ENCODE data around the gene ELOVL4.

ELOVL4 gene

DNA sequence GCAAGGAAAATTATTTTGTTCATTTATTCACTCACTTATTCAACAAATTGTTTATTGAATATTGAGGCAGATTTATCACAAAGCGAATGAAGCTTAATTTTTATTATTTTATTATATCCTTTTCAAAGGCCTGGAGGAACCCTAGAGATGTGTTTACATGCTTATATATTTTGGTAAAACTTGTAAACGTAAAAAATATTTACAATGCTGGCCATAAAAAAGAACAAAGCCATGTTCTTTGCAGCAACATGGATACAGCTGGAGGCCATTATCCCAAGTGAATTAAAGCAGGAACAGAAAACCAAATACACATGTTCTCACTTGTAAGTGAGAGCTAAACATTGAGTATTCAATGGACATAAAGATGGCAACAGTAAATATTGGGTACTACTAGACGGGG is 58.8 kb downstream of the ELOVL4 start:
- no peak overlapping the region for H2AFZ ChIP-seq (ENCODE audit: low read depth, low read length)
- no peaks in the 10 kb centered on the region for H3K36me3 ChIP-seq (replicated peaks; ENCODE audit: low read depth, low read length)
- no peak overlapping the region for H3K27ac ChIP-seq (ENCODE audit: low read length)
- no peak overlapping the region for H3K9ac ChIP-seq (ENCODE audit: low read length)
- H3K9me3 ChIP-seq (ENCODE audit: insufficient read depth, low read length): no peaks in the 10 kb centered on the region
- no peaks in the 10 kb centered on the region for H3K4me1 ChIP-seq (ENCODE audit: low read length)
- no peaks in the 10 kb centered on the region for H4K20me1 ChIP-seq (ENCODE audit: insufficient read depth, low read length)
- H3K79me2 ChIP-seq (ENCODE audit: low read length): no peaks in the 10 kb centered on the region
- no peak overlapping the region for H3K4me2 ChIP-seq (ENCODE audit: low read length)
- no peak overlapping the region for H3K4me3 ChIP-seq (ENCODE audit: low read length)
- TF ChIP-seq EZH2phosphoT487 (IDR thresholded peaks at IDR 0.05; ENCODE audit: low read depth): no peak
- TF ChIP-seq, protein P1, sequence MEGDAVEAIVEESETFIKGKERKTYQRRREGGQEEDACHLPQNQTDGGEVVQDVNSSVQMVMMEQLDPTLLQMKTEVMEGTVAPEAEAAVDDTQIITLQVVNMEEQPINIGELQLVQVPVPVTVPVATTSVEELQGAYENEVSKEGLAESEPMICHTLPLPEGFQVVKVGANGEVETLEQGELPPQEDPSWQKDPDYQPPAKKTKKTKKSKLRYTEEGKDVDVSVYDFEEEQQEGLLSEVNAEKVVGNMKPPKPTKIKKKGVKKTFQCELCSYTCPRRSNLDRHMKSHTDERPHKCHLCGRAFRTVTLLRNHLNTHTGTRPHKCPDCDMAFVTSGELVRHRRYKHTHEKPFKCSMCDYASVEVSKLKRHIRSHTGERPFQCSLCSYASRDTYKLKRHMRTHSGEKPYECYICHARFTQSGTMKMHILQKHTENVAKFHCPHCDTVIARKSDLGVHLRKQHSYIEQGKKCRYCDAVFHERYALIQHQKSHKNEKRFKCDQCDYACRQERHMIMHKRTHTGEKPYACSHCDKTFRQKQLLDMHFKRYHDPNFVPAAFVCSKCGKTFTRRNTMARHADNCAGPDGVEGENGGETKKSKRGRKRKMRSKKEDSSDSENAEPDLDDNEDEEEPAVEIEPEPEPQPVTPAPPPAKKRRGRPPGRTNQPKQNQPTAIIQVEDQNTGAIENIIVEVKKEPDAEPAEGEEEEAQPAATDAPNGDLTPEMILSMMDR (IDR thresholded peaks at IDR 0.05; ENCODE audit: low read depth, low read length): no peak
- H3K27me3 ChIP-seq (ENCODE audit: low read depth, low read length): no peaks in the 10 kb centered on the region

DNA sequence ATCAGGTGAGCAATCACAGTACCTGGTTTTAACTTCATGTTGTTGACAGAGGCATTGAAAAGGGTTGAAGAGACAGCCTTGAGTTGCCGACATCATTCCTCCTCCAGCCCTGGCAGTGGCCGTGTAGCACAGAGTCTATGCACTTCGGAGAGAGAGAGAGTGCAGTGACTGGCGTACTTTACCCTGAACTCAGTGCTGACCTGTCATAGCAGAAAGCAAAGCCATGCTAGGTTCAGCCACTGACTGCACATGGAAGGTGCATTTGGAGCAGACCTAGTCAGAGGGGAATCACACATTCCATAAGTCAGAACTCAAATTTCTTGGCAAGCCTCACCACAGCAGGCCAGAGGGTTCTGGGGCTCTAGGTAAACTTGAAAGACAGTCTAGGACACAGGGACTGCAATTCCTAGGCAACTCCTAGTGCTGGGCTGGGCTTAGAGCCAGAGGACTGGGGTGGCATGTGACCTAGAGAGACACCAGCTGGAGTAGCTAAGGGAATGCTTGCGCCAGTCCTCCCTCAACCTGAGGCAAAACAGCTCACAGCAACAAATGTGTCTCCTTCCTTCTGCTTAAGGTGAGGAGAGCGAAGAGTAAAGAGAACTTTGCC is 69.1 kb downstream of the ELOVL4 start:
- Histone ChIP-seq H3K9me3 (ENCODE audit: insufficient read depth, low read length) (no peaks in the 10 kb centered on the region), H3K27ac (ENCODE audit: low read length) (no peak overlapping the region), H3K4me2 (ENCODE audit: low read length) (no peak overlapping the region), H3K4me1 (ENCODE audit: low read length) (no peaks in the 10 kb centered on the region), H3K27me3 (ENCODE audit: low read depth, low read length) (no peaks in the 10 kb centered on the region), H2AFZ (ENCODE audit: low read depth, low read length) (no peak overlapping the region), H3K9ac (ENCODE audit: low read length) (no peak overlapping the region), H3K79me2 (ENCODE audit: low read length) (no peaks in the 10 kb centered on the region), H4K20me1 (ENCODE audit: insufficient read depth, low read length) (no peaks in the 10 kb centered on the region), H3K36me3 (replicated peaks; ENCODE audit: low read depth, low read length) (no peaks in the 10 kb centered on the region), H3K4me3 (ENCODE audit: low read length) (no peak overlapping the region)
- TF ChIP-seq, protein P1 (IDR thresholded peaks at IDR 0.05; ENCODE audit: low read depth, low read length): no peak
- no peak for TF ChIP-seq EZH2phosphoT487 (IDR thresholded peaks at IDR 0.05; ENCODE audit: low read depth)

DNA sequence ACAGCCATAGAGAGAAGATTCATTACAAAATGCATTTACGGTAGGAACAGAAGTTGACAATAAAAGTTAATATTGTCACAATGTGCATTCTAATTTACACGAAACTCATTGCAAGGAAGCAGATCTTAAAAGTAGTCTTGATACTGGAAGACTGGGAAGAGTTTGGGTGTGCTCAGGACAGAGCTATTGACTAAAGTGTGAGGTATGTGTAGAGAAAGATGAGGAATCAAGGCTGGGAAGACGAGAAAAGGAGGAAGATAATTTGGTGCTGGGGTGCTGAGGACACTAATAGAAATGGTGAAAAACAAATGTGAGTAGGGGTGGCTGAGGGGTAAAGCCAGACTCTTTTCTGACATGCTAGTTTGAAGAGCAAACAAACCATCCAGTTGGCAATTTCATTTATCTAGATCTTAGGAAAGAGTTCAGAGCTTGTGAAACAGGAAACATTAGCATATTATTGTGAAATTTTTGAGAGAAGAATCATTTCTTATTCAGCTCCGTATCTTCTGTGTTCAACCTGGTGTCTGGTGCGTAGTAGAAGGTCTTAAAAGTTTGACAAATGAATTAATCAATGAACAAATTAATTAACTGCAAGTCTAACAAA is 72.7 kb downstream of the ELOVL4 start:
- TF ChIP-seq EZH2phosphoT487 (IDR thresholded peaks at IDR 0.05; ENCODE audit: low read depth): no peak
- TF ChIP-seq, protein P1 (IDR thresholded peaks at IDR 0.05; ENCODE audit: low read depth, low read length): no peak
- no peak overlapping the region for H2AFZ ChIP-seq (ENCODE audit: low read depth, low read length)
- H3K4me3 ChIP-seq (ENCODE audit: low read length): no peak overlapping the region
- H3K27me3 ChIP-seq (ENCODE audit: low read depth, low read length): no peaks in the 10 kb centered on the region
- H4K20me1 ChIP-seq (ENCODE audit: insufficient read depth, low read length): no peaks in the 10 kb centered on the region
- H3K4me1 ChIP-seq (ENCODE audit: low read length): peaks cover 9% of the 10 kb centered on the region
- H3K9ac ChIP-seq (ENCODE audit: low read length): no peak overlapping the region
- H3K79me2 ChIP-seq (ENCODE audit: low read length): no peaks in the 10 kb centered on the region
- H3K4me2 ChIP-seq (ENCODE audit: low read length): no peak overlapping the region
- no peak overlapping the region for H3K27ac ChIP-seq (ENCODE audit: low read length)
- H3K9me3 ChIP-seq (ENCODE audit: insufficient read depth, low read length): no peaks in the 10 kb centered on the region
- no peaks in the 10 kb centered on the region for H3K36me3 ChIP-seq (replicated peaks; ENCODE audit: low read depth, low read length)

DNA sequence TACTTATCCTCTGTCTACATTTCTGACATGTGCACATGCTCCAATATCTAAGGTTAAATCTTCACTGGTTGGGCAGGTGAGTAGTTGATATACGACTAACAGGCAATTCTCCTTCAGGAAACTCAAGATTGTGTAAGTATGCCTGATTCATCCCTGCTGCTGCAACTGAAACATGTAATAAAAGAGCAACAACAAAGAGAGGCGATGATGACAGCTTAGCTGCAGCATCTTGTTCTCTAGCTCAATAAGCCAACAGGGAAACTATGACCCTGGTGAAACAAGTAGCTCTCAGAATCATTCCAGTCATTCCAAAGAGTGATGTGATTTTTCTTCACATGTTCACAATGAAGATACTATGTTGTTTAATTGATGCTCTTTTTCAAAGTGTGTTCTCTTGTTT is 74.4 kb downstream of the ELOVL4 start:
- no peak overlapping the region for H3K9ac ChIP-seq (ENCODE audit: low read length)
- H3K4me3 ChIP-seq (ENCODE audit: low read length): no peak overlapping the region
- no peaks in the 10 kb centered on the region for H3K36me3 ChIP-seq (replicated peaks; ENCODE audit: low read depth, low read length)
- no peaks in the 10 kb centered on the region for H3K27me3 ChIP-seq (ENCODE audit: low read depth, low read length)
- no peaks in the 10 kb centered on the region for H3K79me2 ChIP-seq (ENCODE audit: low read length)
- H2AFZ ChIP-seq (ENCODE audit: low read depth, low read length): no peak overlapping the region
- H4K20me1 ChIP-seq (ENCODE audit: insufficient read depth, low read length): no peaks in the 10 kb centered on the region
- no peak overlapping the region for H3K27ac ChIP-seq (ENCODE audit: low read length)
- TF ChIP-seq, protein P1 (IDR thresholded peaks at IDR 0.05; ENCODE audit: low read depth, low read length): no peak
- no peak for TF ChIP-seq EZH2phosphoT487 (IDR thresholded peaks at IDR 0.05; ENCODE audit: low read depth)
- no peaks in the 10 kb centered on the region for H3K9me3 ChIP-seq (ENCODE audit: insufficient read depth, low read length)
- no peak overlapping the region for H3K4me2 ChIP-seq (ENCODE audit: low read length)
- peaks cover 22% of the 10 kb centered on the region for H3K4me1 ChIP-seq (ENCODE audit: low read length)
